ENCODE data around the gene MEGF11. TPM values are rescaled to one million over a fixed set of nuclear protein-coding genes. Genes with fewer than 3 reads are reported as not detected.

Gene MEGF11
- total RNA-seq, 1 donor from 2014 or later = not detected

DNA sequence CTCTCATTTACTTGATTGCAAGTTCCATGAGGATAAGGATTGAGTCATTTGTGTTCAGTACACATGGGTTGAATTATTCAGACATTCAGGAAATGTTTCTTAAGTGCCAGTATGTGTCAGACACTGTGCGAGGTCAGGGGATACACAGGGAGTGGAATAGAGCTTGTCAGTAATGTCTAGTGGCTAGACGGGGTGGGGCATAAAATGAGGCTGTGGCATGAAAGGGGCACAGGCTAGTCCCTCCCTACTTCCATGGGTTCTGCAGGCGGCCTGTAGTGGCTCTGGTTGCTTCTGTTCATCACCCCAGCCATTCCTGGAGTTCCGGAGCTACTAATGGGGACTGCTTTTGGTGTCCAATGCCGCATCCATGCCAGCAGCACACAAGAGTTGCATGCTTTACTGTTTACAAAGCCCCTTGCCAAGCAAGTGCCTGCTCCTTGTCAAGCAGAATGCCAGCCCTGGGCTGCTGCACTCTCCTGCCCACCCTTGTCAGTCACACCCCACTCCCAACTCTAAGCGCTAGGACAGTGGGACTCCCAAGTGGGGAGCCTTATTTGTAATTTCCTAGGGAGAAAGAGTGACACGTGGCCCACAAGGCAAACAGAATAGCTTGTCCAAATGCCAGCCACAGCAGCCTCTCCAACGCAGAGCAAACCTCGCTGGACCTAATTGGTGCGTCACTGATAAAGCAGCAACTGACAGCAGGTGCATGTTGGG, 313.5 kb downstream of the MEGF11 start:
- DNase-seq (ENCODE audit: missing footprints) (no peak), ATAC-seq (peak; percentile 76)

DNA sequence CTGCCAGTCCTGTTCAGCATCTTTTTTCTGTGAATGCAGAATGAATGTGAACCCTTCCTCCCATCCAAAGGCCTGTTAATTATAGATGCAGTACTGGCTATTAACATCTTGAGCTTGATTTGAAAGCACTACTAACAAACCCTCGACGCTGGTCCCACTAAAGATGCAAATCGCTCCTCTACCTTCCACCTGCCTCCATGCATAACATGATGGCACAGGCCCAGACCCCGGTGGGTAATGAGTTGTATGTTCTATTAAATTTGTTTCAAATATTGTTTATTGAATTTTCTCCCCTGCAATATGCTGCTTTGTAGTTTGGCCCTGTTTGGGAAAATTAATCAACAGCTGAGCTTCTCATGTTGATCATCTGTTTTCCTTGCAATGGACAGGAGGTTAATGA, 314.9 kb downstream of the MEGF11 start:
- ATAC-seq (no peak), DNase-seq (ENCODE audit: missing footprints) (no peak)
- intact Hi-C loops (cut with DNase I) = no loop called here

More for the DNA sequence above, 313.5 kb downstream of the MEGF11 start:
- intact Hi-C loops (cut with DNase I) = no loop called here

DNA sequence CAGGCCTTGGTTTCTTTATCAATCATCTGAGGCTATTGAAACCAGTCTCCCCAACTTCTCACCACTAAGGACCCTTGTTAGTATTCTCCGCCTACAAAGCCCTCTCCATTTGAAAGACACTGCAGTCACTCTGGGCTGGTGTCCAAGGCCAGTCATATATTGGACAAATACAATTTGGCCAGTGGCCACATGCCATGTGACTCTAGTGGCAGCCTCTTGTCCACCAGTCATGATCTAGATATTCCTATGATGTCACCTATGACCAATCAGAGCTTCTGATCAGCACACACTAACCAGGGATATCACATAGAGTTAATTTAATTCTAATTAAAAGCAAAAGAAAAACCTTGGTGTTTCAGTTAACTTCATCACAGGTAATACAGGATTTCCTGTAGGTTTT, 316.1 kb downstream of the MEGF11 start:
- intact Hi-C loops (cut with DNase I) = no loop called here
- ATAC-seq = no peak
- DNase-seq (ENCODE audit: missing footprints) = no peak

- no peak for DNase-seq (ENCODE audit: missing footprints)
- intact Hi-C loops (cut with DNase I) = no loop called here
- peak; percentile 37 for ATAC-seq
Observed at GRCh38 chr15:65937054-65937453, 316.5 kb downstream of the MEGF11 start.

- ATAC-seq (no peak), DNase-seq (ENCODE audit: missing footprints) (no peak)
- intact Hi-C loops (cut with DNase I) = no loop called here
Observed at GRCh38 chr15:65936282-65936681, 317.3 kb downstream of the MEGF11 start.

GRCh38 chr15:65935391-65935790, 318.2 kb downstream of the MEGF11 start:
- DNase-seq (ENCODE audit: missing footprints) = no peak
- ATAC-seq = no peak
- intact Hi-C loops (cut with DNase I) = no loop called here

DNA sequence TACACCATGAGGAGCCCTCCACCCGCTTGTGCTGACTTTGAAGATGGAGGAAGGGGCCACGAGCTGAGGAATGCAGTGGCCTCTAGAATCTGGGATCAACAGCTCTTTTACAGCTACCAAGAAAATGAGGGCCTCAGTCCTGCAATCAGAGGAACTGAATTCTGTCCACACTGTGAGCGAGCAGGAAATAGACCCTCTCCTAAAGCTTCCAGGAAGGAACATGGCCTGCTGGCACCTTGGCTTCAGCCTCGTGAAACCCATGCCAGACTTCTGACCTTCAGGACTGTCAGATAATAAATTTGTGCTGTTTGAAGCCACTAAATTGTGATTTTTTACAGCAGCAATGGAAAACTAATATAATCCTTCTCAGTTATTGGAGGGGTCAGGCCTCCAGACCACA, 322.3 kb downstream of the MEGF11 start:
- intact Hi-C loops (cut with DNase I) = no loop called here
- no peak for ATAC-seq
- no peak for DNase-seq (ENCODE audit: missing footprints)

GRCh38 chr15:65930134-65930533, 323.4 kb downstream of the MEGF11 start:
- no peak for ATAC-seq
- DNase-seq (ENCODE audit: missing footprints) = no peak
- intact Hi-C loops (cut with DNase I) = no loop called here

DNA sequence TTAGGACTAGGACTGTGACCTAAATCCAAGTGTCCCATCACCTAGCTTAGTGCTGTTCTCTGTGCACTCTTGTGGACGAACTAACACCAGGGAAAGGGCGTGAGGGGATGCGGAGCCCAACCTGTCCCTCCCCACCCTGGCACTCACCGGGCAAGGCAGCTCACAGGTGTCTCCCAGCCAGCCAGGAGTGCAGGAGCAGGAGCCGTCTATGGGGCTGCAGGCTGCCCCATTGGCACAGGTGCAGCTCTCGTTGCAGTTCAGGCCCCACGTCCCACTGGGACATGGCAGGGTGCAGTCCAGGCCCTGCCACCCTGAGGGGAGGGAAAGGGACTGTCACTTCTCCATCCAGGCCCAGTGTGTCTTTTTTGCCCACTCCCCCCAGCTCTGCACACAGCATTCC, 324.0 kb downstream of the MEGF11 start:
- no peak for DNase-seq (ENCODE audit: missing footprints)
- intact Hi-C loops (cut with DNase I) = no loop called here
- ATAC-seq = no peak

- no peak for DNase-seq (ENCODE audit: missing footprints)
- intact Hi-C loops (cut with DNase I) = no loop called here
- ATAC-seq = no peak
Observed at GRCh38 chr15:65927545-65927944, 326.0 kb downstream of the MEGF11 start.

DNA sequence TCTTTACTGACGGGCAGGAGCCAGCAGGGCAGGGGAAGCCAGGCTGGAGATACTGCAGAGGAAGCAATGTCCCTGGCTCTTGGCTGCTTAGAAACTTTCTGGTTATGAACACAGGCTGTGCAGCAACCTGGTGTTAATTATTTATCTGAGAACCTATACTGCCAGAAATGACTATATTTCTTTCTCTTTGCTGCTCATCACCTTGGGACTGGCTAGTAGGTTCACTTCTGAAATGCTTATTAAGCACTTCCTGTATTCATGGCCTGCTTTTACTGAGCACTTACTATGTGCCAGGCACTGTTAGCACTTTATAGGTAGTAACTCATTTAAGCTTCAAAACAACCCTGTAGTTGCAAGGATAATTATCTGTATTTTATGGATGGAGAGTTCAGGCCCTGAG, 326.7 kb downstream of the MEGF11 start:
- ATAC-seq (no peak), DNase-seq (ENCODE audit: missing footprints) (no peak)
- intact Hi-C loops (cut with DNase I) = no loop called here

GRCh38 chr15:65926459-65926858, 327.1 kb downstream of the MEGF11 start:
- DNase-seq (ENCODE audit: missing footprints) (no peak), ATAC-seq (no peak)
- intact Hi-C loops (cut with DNase I) = no loop called here

DNA sequence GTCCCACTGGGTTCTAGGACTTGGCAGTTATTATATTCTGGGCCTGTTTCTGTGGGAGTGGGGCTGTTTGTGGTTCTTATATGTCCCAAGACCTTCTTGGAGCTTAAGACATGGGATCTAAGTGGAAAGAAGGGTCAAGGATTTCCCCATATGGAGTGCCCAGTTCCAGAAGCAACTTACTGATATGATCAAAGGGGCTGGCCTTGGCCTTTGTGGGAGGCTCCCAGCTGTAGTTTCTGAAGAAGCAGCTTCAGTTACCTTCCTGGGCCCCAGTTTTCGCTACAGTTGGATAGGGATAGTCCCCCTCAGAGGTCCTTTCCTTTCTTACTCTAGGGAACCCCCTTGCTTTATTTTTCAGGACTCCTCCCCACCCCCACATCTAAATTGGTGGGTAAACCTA, 328.2 kb downstream of the MEGF11 start:
- intact Hi-C loops (cut with DNase I) = no loop called here
- DNase-seq (ENCODE audit: missing footprints) = no peak

GRCh38 chr15:65924004-65924403, 329.5 kb downstream of the MEGF11 start:
- DNase-seq (ENCODE audit: missing footprints) (no peak), ATAC-seq (no peak)
- intact Hi-C loops (cut with DNase I) = no loop called here

More for the DNA sequence above, 328.2 kb downstream of the MEGF11 start:
- no peak for ATAC-seq

DNA sequence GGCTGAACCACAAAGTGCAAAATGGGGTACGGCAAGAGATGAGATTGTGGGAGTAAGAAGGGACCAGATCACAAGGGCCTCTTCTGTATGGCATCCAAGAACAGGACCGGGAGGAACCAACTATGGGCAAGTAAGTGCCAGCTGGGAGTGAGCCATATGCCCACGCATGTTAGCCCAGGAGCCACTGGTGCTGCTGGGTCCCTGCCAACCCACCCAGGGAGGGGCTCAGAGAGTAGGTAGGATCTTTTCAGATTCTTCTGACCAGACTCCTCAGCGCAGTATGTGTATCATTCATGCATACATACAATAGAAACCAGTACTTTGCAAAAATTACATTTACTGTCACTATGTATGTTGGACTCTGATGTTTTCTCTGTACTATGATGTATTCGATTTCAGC, 330.3 kb downstream of the MEGF11 start:
- intact Hi-C loops (cut with DNase I) = no loop called here
- no peak for DNase-seq (ENCODE audit: missing footprints)
- ATAC-seq = no peak

- DNase-seq (ENCODE audit: missing footprints) (no peak), ATAC-seq (no peak)
- intact Hi-C loops (cut with DNase I) = no loop called here
Observed at GRCh38 chr15:65922621-65923020, 330.9 kb downstream of the MEGF11 start.

DNA sequence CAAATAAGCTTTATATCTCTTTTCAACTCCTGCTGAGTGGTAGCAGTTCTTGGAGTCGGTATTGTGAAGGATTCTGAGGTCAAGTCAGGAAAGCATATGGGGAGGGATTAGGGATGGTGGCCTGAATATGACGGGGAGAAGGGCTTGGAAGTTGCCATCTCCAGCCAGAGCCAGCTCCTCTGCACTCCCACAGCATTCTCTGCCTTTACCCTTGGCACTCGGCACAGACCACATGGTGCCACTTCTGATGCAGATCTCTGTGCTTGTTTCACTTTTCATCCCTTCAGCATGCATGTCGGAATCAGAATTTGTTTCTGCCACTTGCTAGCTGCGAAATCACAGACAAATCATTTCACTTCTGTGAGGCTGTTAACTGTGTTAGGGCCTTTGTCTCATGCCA, 331.8 kb downstream of the MEGF11 start:
- no peak for ATAC-seq
- intact Hi-C loops (cut with DNase I) = no loop called here

DNA sequence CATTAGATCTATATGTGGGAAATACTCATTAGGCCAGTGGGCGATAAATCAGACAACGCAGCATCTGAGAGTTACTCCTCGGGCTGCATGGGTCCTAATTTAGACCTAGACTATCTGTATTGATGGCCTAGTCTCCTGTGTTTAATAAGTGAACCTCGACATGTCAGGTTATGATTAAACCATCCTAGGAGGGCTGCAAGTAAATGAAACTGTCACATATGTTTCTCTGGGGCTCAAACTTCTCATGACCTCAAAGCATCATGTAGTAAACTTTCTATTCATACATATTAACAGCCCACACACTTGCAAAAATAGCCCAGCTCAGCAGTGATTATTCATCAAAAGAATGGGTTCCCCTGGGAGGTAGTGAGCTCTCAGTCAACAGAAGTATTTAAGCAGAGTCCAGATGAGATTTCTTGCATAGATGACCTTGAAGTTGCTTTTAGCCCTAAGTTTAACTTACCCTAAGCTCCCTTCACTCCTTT, 332.7 kb downstream of the MEGF11 start:
- DNase-seq (ENCODE audit: missing footprints) (no peak), ATAC-seq (no peak)
- intact Hi-C loops (cut with DNase I) = no loop called here

More for the DNA sequence above, 331.8 kb downstream of the MEGF11 start:
- no peak for DNase-seq (ENCODE audit: missing footprints)

DNA sequence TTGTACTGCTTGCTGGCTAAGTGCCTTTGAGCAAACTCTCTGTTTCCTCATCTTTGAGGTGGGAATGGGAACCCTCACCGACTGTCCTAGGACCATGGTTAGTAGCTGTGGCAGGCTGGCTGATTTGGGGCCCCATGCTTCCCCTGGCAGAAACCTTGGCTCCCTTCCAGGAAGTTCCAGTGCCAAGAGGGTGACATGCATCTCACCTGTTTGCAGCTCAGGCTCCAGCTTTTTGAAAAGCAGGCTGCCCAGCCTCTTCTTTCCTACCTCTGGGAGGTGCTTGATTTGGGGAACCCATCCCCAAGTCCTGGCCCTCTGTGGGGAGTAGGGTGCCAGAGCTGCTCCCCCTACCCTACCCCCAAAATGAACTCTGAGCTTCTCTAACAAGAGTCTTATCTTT, 333.4 kb downstream of the MEGF11 start:
- intact Hi-C loops (cut with DNase I) = no loop called here
- ATAC-seq (no peak), DNase-seq (ENCODE audit: missing footprints) (no peak)

GRCh38 chr15:65919353-65919752, 334.2 kb downstream of the MEGF11 start:
- ATAC-seq = no peak
- DNase-seq (ENCODE audit: missing footprints) = no peak
- intact Hi-C loops (cut with DNase I) = loop anchor here (5.0 kb wide), 2 partner anchors 233 to 273 kb away; no protein-coding TSS in a partner anchor

DNA sequence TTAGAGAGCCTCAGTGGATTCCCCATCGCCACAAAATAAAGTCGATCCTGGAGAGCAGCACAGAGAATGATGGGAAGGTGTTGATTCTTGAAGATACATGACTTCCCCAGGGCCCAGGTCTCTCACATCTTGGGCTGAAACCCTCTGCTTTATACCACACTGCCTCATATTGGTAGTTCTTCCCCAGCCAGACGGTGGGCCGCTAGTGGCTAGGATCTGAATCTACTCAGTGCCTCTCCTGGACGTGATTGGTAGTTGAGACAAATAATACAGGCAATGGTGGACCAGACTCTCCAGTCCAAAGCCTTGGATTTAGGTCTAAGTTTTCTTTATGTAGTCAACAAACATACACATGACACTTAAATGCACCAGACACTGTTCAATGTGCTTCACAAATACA, 334.6 kb downstream of the MEGF11 start:
- intact Hi-C loops (cut with DNase I) = loop anchor here (5.0 kb wide), 2 partner anchors 233 to 273 kb away; no protein-coding TSS in a partner anchor
- DNase-seq (ENCODE audit: missing footprints) = no peak
- ATAC-seq = no peak

Measured in Right ventricle myocardium inferior (tissue), 1 donor.